Cardiac septum (tissue), 1 donor: ENCODE measurements around the gene SLC6A3. TPM values are rescaled to one million over a fixed set of nuclear protein-coding genes. Genes with fewer than 3 reads are reported as not detected.

ENCODE experiments used
- DNase-seq: peaks from one replicate; pipeline ENCODE4 v3.0.0-alpha.2; 2020; ENCODE audit warnings: low spot score
- intact Hi-C: fragments of 100-400 bp; cut with DNase I; formaldehyde crosslinking; loops from one replicate; pipeline ENCODE4 v1.14.0; 2022
- total RNA-seq: library from RNA; stranded (reverse); fragmentation: NEBNext Ultra II Directional; extraction: Animal tissue kit (Norgen Biotek cat#: 25700); gene quantifications from one replicate; pipeline ENCODE4 v1.2.1, GENCODE V29; 2021
- donor health status: DM: no; HTN: no; CAD: no.

The SLC6A3 gene
- total RNA-seq, 1 donor from 2014 or later: 0.19 TPM

DNA sequence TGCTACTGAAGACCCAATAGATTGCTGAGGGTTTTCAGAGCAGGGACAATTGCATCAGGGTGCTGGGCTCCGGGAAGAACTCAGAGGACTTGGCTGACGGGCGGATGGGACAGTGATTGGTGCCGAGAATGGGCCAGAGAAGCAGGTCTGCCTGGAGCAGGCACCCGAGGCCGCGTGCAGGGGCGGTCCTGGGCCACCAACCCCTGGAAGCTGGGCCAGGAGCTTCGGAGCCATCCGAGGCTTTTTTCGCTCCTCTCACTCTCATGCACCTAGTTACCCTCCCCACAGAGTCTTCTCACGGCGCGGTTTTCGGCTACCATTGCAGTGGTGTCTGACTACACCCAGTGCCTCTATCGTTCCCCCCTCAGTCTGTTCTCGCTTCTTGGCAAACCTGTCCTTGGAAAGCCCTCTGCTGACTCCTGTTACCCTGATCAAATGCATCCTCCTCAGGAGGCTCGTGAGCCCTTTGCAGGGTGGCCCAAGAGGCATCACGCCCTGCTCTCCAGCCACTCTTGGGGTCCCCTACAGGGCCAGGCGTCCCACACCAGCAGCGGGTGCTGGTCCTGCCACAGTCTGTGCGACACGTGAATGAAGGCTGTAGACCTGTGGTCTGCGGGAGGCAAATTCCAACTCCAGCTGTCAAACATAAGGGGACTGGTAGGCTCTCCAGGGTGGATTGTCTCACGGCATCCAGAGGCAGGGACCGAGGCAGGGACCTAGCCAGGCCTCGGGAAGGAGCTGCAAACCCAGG, 99.2 kb downstream of the SLC6A3 start:
- DNase-seq: no peak
- intact Hi-C loops: loop anchor here (10.0 kb wide), 2 partner anchors 299 to 459 kb away; partner anchors contain the start of gene NDUFS6

GRCh38 chr5:1344975-1345838, 100.0 kb downstream of the SLC6A3 start, which contains the start of gene CLPTM1L:
TSS of gene CLPTM1L (minus strand) at chr5:1345099. CDS start at chr5:1344841, 258 bp downstream.
- peak; percentile 91 for DNase-seq
- intact Hi-C loops: loop anchor here (5.0 to 10.0 kb wide), 3 partner anchors 300 to 460 kb away; partner anchors contain the start of gene NDUFS6

DNA sequence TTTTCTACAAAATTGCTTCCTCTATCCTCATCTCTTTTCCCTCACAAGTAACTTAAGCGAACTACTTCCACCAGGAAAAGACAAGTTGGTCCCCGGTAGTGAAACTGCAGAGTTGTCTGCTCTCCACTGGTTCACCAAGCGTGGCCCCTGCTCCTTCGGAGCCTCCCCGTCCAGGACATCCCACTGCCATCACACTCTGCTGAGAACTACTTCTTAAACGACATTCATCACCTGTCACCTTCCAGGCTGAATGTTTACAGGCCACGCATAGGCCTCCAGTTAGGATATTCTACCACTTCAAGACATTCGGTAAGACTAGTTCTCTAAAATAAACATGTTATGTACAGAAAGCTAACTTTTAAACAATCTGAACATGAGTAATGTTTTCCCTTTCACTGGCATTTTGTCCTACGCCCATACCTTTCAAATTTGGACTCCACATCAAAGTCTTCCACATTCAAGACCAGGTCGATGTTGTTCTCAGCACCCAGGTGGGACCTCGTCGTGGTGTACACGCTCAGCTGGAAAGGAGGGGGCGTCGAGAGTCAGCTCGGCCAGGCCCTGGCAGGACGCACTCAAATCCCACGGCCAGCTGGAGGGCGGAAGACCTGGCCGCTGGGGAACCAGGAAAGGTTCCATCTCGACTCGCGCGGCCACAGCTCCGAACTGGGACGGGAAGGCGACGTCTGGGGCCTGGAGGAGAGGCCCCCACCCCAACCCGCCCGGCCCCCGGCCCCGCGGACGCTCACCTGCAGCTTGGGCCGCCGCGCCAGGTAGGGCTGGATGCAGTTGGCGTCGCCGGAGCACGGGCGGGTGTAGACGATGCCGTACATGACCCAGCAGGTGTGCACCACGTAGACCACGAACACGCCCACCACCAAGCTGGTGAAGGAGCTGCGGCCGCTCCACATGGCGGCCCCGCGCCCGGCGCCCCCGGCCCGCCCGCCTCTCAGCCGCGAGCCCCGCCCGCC, 101.0 kb downstream of the SLC6A3 start:
- intact Hi-C loops: loop anchor here (5.0 to 10.0 kb wide), 3 partner anchors 301 to 461 kb away; partner anchors contain the start of gene NDUFS6

DNA sequence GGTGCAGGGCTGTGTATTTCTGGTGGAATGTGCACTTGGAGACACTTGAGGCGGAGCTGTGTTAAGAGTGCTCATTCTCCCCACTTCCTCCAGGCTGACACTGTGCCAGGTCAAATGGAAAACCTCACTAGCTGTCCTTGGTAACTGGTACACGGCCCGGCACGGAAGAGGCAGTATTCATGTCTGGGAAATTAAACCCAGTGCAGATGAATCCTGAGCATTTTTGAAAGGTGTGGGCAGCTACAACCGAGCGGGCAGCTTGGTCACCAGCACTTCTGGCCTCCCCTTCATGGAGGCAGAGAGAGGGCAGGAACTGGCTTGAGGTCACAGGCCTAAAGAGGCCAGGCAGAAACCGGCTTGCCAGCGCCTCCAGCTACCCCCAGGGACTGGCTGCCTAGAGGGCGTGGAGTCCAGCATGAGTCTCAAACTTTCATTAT, 101.9 kb downstream of the SLC6A3 start:
- no peak for DNase-seq
- intact Hi-C loops: loop anchor here (5.0 to 10.0 kb wide), 3 partner anchors 301 to 461 kb away; partner anchors contain the start of gene NDUFS6

More for the DNA sequence above, 101.0 kb downstream of the SLC6A3 start:
- DNase-seq: no peak

Other genes with a start within 250 kb of the SLC6A3 start
- 0.05 TPM for gene SLC6A19, start 243.8 kb downstream of the SLC6A3 start, total RNA-seq
- not detected for gene SLC6A18, start 220.1 kb downstream of the SLC6A3 start, total RNA-seq
- gene TERT, start 150.4 kb downstream of the SLC6A3 start, total RNA-seq: not detected
- 42.6 TPM for gene CLPTM1L, start 100.3 kb downstream of the SLC6A3 start, total RNA-seq
- gene LPCAT1, start 78.5 kb upstream of the SLC6A3 start, total RNA-seq: 14.7 TPM